Tibial artery (tissue), 4 donors: ENCODE measurements around the gene BET1.

Source experiments
- DNase-seq, 2 donors: peaks; one replicate each; pipeline ENCODE4 v3.0.0-alpha.2; 2019
- H3K27ac ChIP-seq, 2 donors: fragments of 200-600 bp; sonication (generic) in 1 of 2; 1 replicate in 1 of 2; 2 replicates in 1 of 2; pipeline ENCODE4 v1.5.1; 2018 to 2019; ENCODE audit warnings: mild to moderate bottlenecking in 1 of 2
- H3K27me3 ChIP-seq, 2 donors: fragments of 200-600 bp; sonication (generic) in 1 of 2; one replicate each; pipeline versions ENCODE4 v1.5.1 to v1.6.0; 2016 to 2019
- H3K36me3 ChIP-seq, 3 donors: fragments of 200-600 bp; sonication (generic) in 2 of 3; one replicate each; pipeline ENCODE4 v1.5.1; 2016 to 2019; ENCODE audit warnings: mild to moderate bottlenecking in 2 of 3
- H3K4me1 ChIP-seq, 4 donors: fragments of 200-600 bp; sonication (generic) in 2 of 4; 1 replicate in 3 of 4; 2 replicates in 1 of 4; pipeline ENCODE4 v1.5.1; 2016 to 2019
- H3K4me3 ChIP-seq, 2 donors: fragments of 200-600 bp; sonication (generic) in 1 of 2; 1 replicate in 1 of 2; 2 replicates in 1 of 2; pipeline ENCODE4 v1.5.1; 2018 to 2019; ENCODE audit warnings: mild to moderate bottlenecking in 2 of 2
- H3K9me3 ChIP-seq, 3 donors: fragments of 200-600 bp; sonication (generic) in 1 of 3; one replicate each; pipeline ENCODE4 v1.5.1; 2016 to 2019
- CTCF ChIP-seq, 2 experiments: fragments of 200-600 bp in 1 of 2; fragments of 450-650 bp in 1 of 2; IDR thresholded peaks; one replicate each; pipeline ENCODE4 v1.5.1; 2017 to 2019; ENCODE audit warnings: antibody characterized with exemption in 2 of 2, mild to moderate bottlenecking in 1 of 2, moderate library complexity in 1 of 2
- intact Hi-C: fragments of 100-400 bp; cut with DNase I; formaldehyde crosslinking; loops from one replicate; pipeline ENCODE4 v1.15.0; 2023; ENCODE audit warnings: low total_unique reads

Gene BET1

DNA sequence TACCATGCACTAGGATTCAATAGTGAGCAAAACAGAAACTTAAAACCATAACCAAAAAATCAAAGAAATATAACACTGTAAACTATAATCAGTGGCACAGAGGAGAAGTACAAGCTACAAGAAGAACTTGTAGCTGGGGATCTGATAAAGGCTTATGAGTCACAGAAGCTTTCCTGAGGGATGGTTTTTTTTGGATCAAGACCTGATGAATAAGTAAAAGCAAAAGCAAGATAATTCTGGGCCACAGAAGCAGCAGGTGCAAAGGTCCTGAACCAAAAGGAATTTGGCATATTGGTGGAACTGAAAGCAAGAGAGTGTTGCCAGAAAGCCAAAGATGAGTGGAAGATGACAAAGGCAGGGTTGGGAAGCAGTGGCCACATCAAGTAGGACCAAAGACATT is 37.4 kb upstream of the BET1 start:
- intact Hi-C loops = no loop called here
- Histone ChIP-seq H3K9me3 (no peaks in the 10 kb centered on the region), H3K36me3 (no peaks in the 10 kb centered on the region), H3K4me3 (no peak overlapping the region), H3K27ac (no peak overlapping the region), H3K4me1 (no peaks in the 10 kb centered on the region), H3K27me3 (no peaks in the 10 kb centered on the region)
- no peak for DNase-seq
- no peak for TF ChIP-seq CTCF (IDR thresholded peaks at IDR 0.05)

- Histone ChIP-seq H3K36me3 (no peaks in the 10 kb centered on the region), H3K4me3 (no peak overlapping the region), H3K9me3 (no peaks in the 10 kb centered on the region), H3K4me1 (no peaks in the 10 kb centered on the region), H3K27ac (no peak overlapping the region), H3K27me3 (no peaks in the 10 kb centered on the region)
- no peak for TF ChIP-seq CTCF (IDR thresholded peaks at IDR 0.05)
- intact Hi-C loops = no loop called here
- DNase-seq = no peak
Observed at GRCh38 chr7:94040254-94040653, 36.1 kb upstream of the BET1 start.

DNA sequence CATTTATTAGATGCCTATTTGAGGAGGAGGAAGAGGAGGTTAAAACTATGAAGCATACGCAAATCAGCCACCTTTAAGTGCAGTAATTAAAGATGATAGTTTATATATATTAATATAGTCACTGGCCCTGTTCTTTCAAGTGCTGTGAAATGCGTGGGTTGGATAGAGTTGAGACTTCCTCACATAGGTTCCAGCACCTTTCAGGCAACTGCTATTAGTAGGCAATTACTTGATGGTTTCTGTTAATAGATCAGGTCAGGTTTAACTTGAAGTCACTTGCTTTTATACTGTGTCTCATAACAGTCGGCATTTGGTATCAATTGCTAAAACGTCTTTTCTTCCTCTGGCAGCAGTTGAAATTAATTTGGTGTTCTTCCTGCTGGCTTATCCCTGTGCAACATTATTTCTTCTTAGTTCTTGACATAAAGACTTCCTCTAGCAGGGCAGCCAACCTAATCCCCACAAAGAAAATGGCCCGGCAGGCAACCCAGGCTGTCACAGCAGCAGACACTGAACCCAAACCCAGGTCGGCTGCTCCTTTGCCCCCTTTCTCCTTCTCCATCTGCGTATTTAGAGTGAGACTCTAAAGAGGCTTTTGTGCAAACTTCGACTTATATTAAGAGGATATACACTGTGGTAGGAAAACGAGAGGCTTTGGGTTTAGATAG is 35.3 kb upstream of the BET1 start:
- no peaks in the 10 kb centered on the region for H3K4me1 ChIP-seq
- H3K36me3 ChIP-seq = no peaks in the 10 kb centered on the region
- no peaks in the 10 kb centered on the region for H3K9me3 ChIP-seq
- no peak for TF ChIP-seq CTCF (IDR thresholded peaks at IDR 0.05)
- DNase-seq = no peak
- intact Hi-C loops = no loop called here
- H3K4me3 ChIP-seq = no peak overlapping the region
- H3K27me3 ChIP-seq = no peaks in the 10 kb centered on the region
- H3K27ac ChIP-seq = no peak overlapping the region

DNA sequence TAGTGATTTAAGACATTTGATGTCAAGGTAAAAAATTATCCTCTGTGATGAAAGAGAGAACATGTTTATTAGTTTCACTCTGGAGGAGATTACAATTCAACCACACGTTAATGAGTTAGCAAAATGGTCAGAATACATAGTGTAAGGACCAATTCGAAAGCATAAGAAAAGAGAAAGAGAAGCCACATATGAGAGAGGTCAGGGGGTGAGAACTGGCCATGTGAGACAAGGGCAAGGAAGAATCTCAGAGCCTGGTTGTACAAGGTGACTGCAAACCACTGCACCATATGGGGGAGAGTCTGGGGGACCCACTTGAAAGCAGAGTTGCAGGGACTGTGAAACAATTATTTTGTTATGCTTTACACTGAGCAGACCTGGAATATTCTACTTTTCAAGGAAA is 27.7 kb upstream of the BET1 start:
- no peak for TF ChIP-seq CTCF (IDR thresholded peaks at IDR 0.05)
- Histone ChIP-seq H3K36me3 (no peaks in the 10 kb centered on the region), H3K27ac (no peak overlapping the region), H3K9me3 (no peaks in the 10 kb centered on the region), H3K4me1 (no peaks in the 10 kb centered on the region), H3K27me3 (no peaks in the 10 kb centered on the region), H3K4me3 (no peak overlapping the region)
- intact Hi-C loops = no loop called here
- DNase-seq = no peak

DNA sequence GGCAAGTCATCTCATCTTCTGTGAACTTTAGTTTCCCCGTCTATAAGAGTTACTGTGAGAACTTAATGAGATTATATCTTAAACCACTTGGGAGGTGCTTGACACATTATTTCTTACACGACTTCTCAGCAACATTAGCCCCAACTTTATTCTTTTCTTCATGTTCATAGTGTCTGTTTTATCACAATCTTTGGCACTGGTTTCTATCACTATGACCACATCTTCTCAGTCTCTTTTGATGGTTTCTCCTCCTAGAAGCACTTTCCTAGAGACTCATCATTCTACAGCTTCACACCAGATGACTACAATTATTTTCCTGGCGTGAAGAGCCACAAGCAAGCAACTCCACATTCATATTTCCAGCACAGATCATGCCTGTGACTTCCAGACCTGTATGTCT is 26.5 kb upstream of the BET1 start:
- no peaks in the 10 kb centered on the region for H3K36me3 ChIP-seq
- H3K27me3 ChIP-seq = no peaks in the 10 kb centered on the region
- no peak for DNase-seq
- no peak for TF ChIP-seq CTCF (IDR thresholded peaks at IDR 0.05)
- no peak overlapping the region for H3K4me3 ChIP-seq
- intact Hi-C loops = no loop called here
- H3K9me3 ChIP-seq = no peaks in the 10 kb centered on the region
- H3K4me1 ChIP-seq = no peaks in the 10 kb centered on the region
- H3K27ac ChIP-seq = no peak overlapping the region

GRCh38 chr7:94029976-94030375 is 25.8 kb upstream of the BET1 start:
- Histone ChIP-seq H3K4me3 (no peak overlapping the region), H3K27ac (no peak overlapping the region), H3K27me3 (no peaks in the 10 kb centered on the region), H3K4me1 (no peaks in the 10 kb centered on the region), H3K36me3 (no peaks in the 10 kb centered on the region), H3K9me3 (no peaks in the 10 kb centered on the region)
- TF ChIP-seq CTCF (IDR thresholded peaks at IDR 0.05) = no peak
- DNase-seq = no peak
- intact Hi-C loops = no loop called here
